ENCODE results near the gene NAB2. TPM values are rescaled to one million over a fixed set of nuclear protein-coding genes. Genes with fewer than 3 reads are reported as not detected.

NAB2 gene
- total and polyA plus RNA-seq, 2 of the 8 experiments (the other 6 are each of a cell fraction or from before 2014, with no cell fraction given): 20.9 to 23.5 TPM

- TF ChIP-seq CHD7 (IDR thresholded peaks at IDR 0.05; ENCODE audit: insufficient replicate concordance, low read length) (no peak), TAF7 (optimal IDR thresholded peaks at IDR 0.05; ENCODE audit: borderline replicate concordance, low read depth, low read length) (no peak), JUND (IDR thresholded peaks at IDR 0.05; ENCODE audit: low read length) (no peak), SIRT6 (IDR thresholded peaks at IDR 0.05; ENCODE audit: low read length) (no peak), ZNF274 (IDR thresholded peaks at IDR 0.05; ENCODE audit: borderline replicate concordance, extremely low read depth, low read length) (no peak), CBX5 (IDR thresholded peaks at IDR 0.05; ENCODE audit: low read depth, low read length) (no peak), TAF1 (IDR thresholded peaks at IDR 0.05; ENCODE audit: low read depth, low read length) (no peak), GTF2F1 (IDR thresholded peaks at IDR 0.05; ENCODE audit: borderline replicate concordance, low read depth, low read length) (no peak), CTBP2 (IDR thresholded peaks at IDR 0.05; ENCODE audit: borderline replicate concordance, insufficient read depth, insufficient read length, low read length) (no peak), BRCA1 (IDR thresholded peaks at IDR 0.05; ENCODE audit: low read depth, low read length) (no peak)
Measured at GRCh38 chr12:57119294-57120085, 30.6 kb downstream of the NAB2 start (continued).
